GM18870 (cell line): ENCODE results near the gene CTAG1B.
"Not testable (repeated sequence)": the region's sequence is repeated elsewhere in the genome, so short reads cannot be mapped to it uniquely, and the experiment has no call there.

Experiments used
- ATAC-seq: cut with Tn5 transposase; IDR thresholded peaks from one replicate; pipeline ENCODE4 v1.9.1; 2021; ENCODE audit warnings: moderate library complexity; ENCODE audit not compliant: unreplicated experiment

Gene CTAG1B

DNA sequence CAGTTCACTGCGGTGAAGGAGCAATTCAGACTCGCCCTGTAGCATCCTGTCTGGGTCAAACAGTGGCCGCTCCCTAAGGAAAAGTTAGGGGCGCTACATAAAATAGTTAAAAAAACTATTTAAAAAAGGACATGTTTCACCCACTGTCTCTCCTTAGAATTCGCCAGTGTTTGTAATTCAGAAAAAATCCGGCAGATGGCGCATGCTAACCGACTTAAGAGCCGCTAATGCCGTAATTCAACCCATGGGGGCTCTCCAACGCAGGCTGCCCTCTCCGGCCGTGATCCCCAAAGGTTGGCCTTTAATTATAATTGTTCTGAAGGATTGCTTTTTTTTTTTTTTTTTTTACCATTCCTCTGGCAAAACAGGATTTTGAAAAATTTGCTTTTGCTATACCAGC lies 28.7 kb downstream of the CTAG1B start:
- not testable (repeated sequence) for ATAC-seq

DNA sequence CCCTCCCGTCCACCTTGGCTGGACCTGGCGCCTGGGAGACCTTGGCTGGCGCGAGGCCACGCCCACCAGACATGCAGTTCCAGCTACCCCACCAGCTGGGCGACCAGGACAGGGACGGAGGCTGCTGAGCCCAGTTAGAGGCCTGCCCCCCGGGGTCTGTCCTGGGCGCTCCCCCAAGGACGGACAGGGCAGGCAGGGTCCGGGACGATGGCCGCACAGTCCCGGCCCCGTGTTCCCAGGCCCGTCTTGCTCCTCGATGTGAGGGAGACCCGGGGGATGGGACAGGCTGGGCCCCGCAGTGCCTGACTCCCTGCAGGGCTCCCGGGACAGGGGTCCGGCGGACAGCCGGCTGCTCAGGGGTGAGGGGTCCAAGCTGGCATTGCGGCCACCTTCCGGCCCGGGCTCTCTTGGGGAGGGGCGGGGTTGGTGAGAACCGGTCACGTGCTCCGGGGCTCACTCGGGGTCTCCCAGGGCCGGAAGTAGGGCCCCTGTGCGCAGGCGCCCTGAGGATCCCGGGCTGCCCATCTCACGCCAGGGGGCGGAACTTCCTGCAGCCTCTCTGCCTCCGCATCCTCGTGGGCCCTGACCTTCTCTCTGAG lies 34.4 kb downstream of the CTAG1B start, which contains the start of gene CTAG1A:
Gene CTAG1A, plus strand, starts transcription at position 549 of the 599 bp plus-strand sequence. CDS start 74 bp downstream, outside the sequence.
- not testable (repeated sequence) for ATAC-seq

- not testable (repeated sequence) for ATAC-seq
Observed at GRCh38 chrX:154582994-154583393, 36.1 kb downstream of the CTAG1B start.

DNA sequence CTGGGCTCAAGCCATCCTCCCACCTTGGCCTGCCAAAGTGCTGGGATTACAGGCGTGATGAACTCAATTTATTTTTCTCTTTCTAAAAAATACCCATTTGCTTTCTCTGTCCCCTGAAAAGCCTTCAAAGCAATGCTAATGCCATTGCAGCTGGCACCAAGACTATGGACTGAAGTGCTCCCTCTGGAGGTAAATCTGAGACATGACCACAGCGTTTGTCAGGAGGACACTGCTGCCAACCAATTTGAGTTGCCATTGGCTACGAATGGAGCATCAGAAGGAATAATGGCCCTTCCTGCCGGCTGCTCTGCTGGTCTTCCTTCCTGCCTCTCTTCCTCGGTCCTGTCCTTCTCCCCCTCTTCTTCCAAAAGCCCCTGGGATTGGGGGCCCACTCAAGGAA lies 44.0 kb downstream of the CTAG1B start:
- not testable (repeated sequence) for ATAC-seq

DNA sequence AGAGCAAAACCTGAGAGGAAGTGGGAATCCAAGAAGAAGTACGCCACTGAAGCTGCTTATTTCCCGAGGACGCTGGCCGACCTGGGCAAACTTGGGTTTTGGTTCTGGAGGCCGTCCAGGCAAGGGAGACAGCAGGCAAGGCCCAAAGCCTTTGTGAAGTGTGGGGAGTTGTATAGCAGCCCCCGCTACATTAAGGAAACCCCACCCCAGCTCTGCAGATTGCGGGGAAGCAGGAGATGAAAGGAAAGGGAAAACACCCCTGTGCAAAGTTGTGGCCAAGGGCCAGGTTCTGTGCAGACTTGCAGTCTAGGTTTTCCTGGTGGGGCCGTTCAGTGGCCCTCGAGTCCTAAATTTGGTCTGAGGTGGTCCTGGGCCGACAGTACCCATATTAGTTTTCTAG lies 46.0 kb downstream of the CTAG1B start:
- ATAC-seq, result not testable (repeated sequence)

DNA sequence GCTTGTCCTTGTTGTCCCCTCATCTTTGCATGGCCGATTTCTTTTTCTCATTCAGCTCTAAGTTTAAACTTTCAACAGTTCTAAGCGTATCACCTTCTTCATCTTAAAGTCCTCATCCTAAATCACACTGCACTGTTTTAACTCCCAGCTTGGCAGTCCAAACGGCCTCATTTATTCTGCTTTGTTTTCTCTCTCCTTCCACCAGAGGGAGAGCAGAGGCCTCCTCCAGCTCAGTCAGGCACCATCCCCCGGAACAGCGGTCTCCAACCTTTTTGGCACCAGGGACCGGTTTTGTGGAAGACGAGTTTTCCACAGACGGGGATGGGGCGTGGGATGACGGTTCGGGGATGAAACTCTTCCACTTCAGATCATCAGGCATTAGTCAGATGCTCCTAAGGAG lies 48.7 kb downstream of the CTAG1B start:
- ATAC-seq, result not testable (repeated sequence)
